SK-N-SH (cell line): ENCODE results near the gene RIN3. TPM values are rescaled to one million over a fixed set of nuclear protein-coding genes. Genes with fewer than 3 reads are reported as not detected.

Source experiments
- CTCF ChIA-PET: fragments of 300-600, 350-600 bp; formaldehyde crosslinking; extraction: SDS; loops from one replicate; lab custom pipeline; 2021; lab: Yijun Ruan, JAX
- POLR2A ChIA-PET: fragments of 350-600 bp; sonication (Branson Sonifier 250); formaldehyde crosslinking; extraction: SDS; loops from one replicate; lab custom pipeline; 2020; ENCODE audit warnings: antibody characterized with exemption, inconsistent platforms; lab: Yijun Ruan, JAX
- DNase-seq: peaks from one replicate; pipeline ENCODE4 v3.0.0; 2012
- H2AFZ ChIP-seq: fragments of 200-600 bp; sonication (generic); 2 replicates; pipeline ENCODE4 v1.8.1; 2016; ENCODE audit warnings: antibody characterized with exemption, mild to moderate bottlenecking, low read depth
- H3F3A ChIP-seq: fragments of 200-600 bp; sonication (generic); replicated peaks from 2 replicates; pipeline ENCODE3; 2016; ENCODE audit warnings: antibody characterized with exemption, mild to moderate bottlenecking; ENCODE audit not compliant: insufficient read depth
- H3K27ac ChIP-seq, 2 experiments: fragments of 200-500 bp in 1 of 2; fragments of 200-600 bp in 1 of 2; sonication (Bioruptor generic) in 1 of 2; sonication (generic), shearing (Covaris generic) in 1 of 2; 2 replicates each; pipeline versions ENCODE4 v1.5.1 to v1.6.1; 2014 to 2016; ENCODE audit warnings: low read depth in 2 of 2, inconsistent platforms in 1 of 2, low read length in 1 of 2, mild to moderate bottlenecking in 1 of 2, mixed read lengths in 1 of 2
- H3K27me3 ChIP-seq: fragments of 200-600 bp; sonication (generic), shearing (Covaris generic); 2 replicates; pipeline ENCODE4 v1.6.1; 2016; ENCODE audit warnings: mixed run types; ENCODE audit not compliant: insufficient read depth
- H3K36me3 ChIP-seq, 2 experiments: fragments of 200-500 bp in 1 of 2; fragments of 200-600 bp in 1 of 2; sonication (Bioruptor generic) in 1 of 2; sonication (generic) in 1 of 2; replicated peaks in 1 of 2; 2 replicates each; pipeline versions ENCODE3 to v1.5.1; 2014 to 2016; ENCODE audit warnings: low read length in 1 of 2, mild to moderate bottlenecking in 1 of 2; ENCODE audit not compliant: insufficient read depth in 2 of 2, control insufficient read depth in 1 of 2
- H3K4me1 ChIP-seq, 2 experiments: fragments of 200-500 bp in 1 of 2; fragments of 200-600 bp in 1 of 2; sonication (Bioruptor generic) in 1 of 2; sonication (generic), shearing (Covaris generic) in 1 of 2; 2 replicates each; pipeline versions ENCODE4 v1.5.1 to v1.6.1; 2014 to 2016; ENCODE audit warnings: low read depth in 1 of 2, low read length in 1 of 2, mixed run types in 1 of 2; ENCODE audit not compliant: insufficient read depth in 2 of 2, control insufficient read depth in 1 of 2
- H3K4me2 ChIP-seq: fragments of 200-600 bp; sonication (generic), shearing (Covaris generic); 2 replicates; pipeline ENCODE4 v1.6.1; 2017; ENCODE audit warnings: mixed run types
- H3K4me3 ChIP-seq, 2 experiments: fragments of 200-500 bp in 1 of 2; fragments of 200-600 bp in 1 of 2; sonication (Bioruptor generic) in 1 of 2; sonication (generic), shearing (Covaris generic) in 1 of 2; 2 replicates each; pipeline versions ENCODE4 v1.5.1 to v1.8.1; 2014 to 2016; ENCODE audit warnings: low read depth in 2 of 2, inconsistent platforms in 1 of 2, low read length in 1 of 2, mild to moderate bottlenecking in 1 of 2, mixed read lengths in 1 of 2, moderate library complexity in 1 of 2
- H3K79me2 ChIP-seq: fragments of 200-600 bp; sonication (generic); 2 replicates; pipeline ENCODE4 v1.8.1; 2017; ENCODE audit warnings: mild to moderate bottlenecking; ENCODE audit not compliant: insufficient read depth
- H3K9ac ChIP-seq: fragments of 200-600 bp; sonication (generic); 2 replicates; pipeline ENCODE4 v1.6.1; 2017; ENCODE audit warnings: mixed run types
- H3K9me2 ChIP-seq: fragments of 200-600 bp; sonication (generic); 2 replicates; pipeline ENCODE4 v1.6.1; 2017; ENCODE audit warnings: mixed run types
- H3K9me3 ChIP-seq: fragments of 200-600 bp; sonication (generic); 2 replicates; pipeline ENCODE4 v1.6.1; 2017; ENCODE audit warnings: mixed run types, mild to moderate bottlenecking, moderate library complexity
- H4K20me1 ChIP-seq: fragments of 200-600 bp; sonication (generic); 2 replicates; pipeline ENCODE4 v1.6.1; 2017; ENCODE audit warnings: mild to moderate bottlenecking, mixed run types; ENCODE audit not compliant: insufficient read depth
- CHD2 ChIP-seq: fragments of 150-350 bp; IDR thresholded peaks from 2 replicates; pipeline ENCODE4 v1.6.1; 2018; ENCODE audit warnings: low read length; ENCODE audit not compliant: partially characterized antibody
- CTCF ChIP-seq: fragments of 200-600 bp; sonication (generic); IDR thresholded peaks from 2 replicates; pipeline ENCODE4 v1.6.1; 2017; ENCODE audit warnings: antibody characterized with exemption, mild to moderate bottlenecking, moderate library complexity
- ELF1 ChIP-seq: IDR thresholded peaks from 2 replicates; pipeline ENCODE4 v1.4.0; 2012
- EZH2phosphoT487 ChIP-seq: fragments of 200-600 bp; sonication (generic); IDR thresholded peaks from 2 replicates; pipeline ENCODE4 v1.6.1; 2017; ENCODE audit warnings: low read depth, mixed run types, mild to moderate bottlenecking, antibody characterized with exemption, moderate library complexity, borderline replicate concordance
- FOSL2 ChIP-seq: IDR thresholded peaks from 2 replicates; pipeline ENCODE4 v1.4.0; 2012; ENCODE audit warnings: low read depth, mild to moderate bottlenecking, moderate library complexity, borderline replicate concordance
- IRF3 ChIP-seq: fragments of 150-350 bp; IDR thresholded peaks from 2 replicates; pipeline ENCODE4 v1.6.1; 2016; ENCODE audit warnings: mild to moderate bottlenecking, low read depth, low read length
- JUND ChIP-seq: IDR thresholded peaks from 2 replicates; pipeline ENCODE4 v1.4.0; 2012
- MAX ChIP-seq: IDR thresholded peaks from 2 replicates; pipeline ENCODE4 v1.4.0; 2012; ENCODE audit warnings: low read depth
- MEF2A ChIP-seq: IDR thresholded peaks from 2 replicates; pipeline ENCODE4 v1.4.0; 2012; ENCODE audit warnings: low read depth, borderline replicate concordance
- MXI1 ChIP-seq: IDR thresholded peaks from 2 replicates; pipeline ENCODE4 v1.6.1; 2012; ENCODE audit warnings: mild to moderate bottlenecking, low read depth, low read length, improper control_type of control experiment
- NFIC ChIP-seq: IDR thresholded peaks from 2 replicates; pipeline ENCODE4 v1.4.0; 2012; ENCODE audit warnings: borderline replicate concordance
- NRF1 ChIP-seq: IDR thresholded peaks from 2 replicates; pipeline ENCODE4 v1.6.1; 2012; ENCODE audit warnings: low read depth, mild to moderate bottlenecking, low read length
- PBX3 ChIP-seq: IDR thresholded peaks from 2 replicates; pipeline ENCODE4; 2012
- POLR2AphosphoS5 ChIP-seq: IDR thresholded peaks from 2 replicates; pipeline ENCODE4 v1.6.1; 2012; ENCODE audit warnings: low read depth, low read length
- RAD21 ChIP-seq: IDR thresholded peaks from 2 replicates; pipeline ENCODE4 v1.6.1; 2012; ENCODE audit warnings: mild to moderate bottlenecking, low read length
- RCOR1 ChIP-seq: fragments of 150-350 bp; IDR thresholded peaks from 2 replicates; pipeline ENCODE4 v1.6.1; 2017; ENCODE audit warnings: antibody characterized with exemption, low read length
- RFX5 ChIP-seq: IDR thresholded peaks from 2 replicates; pipeline ENCODE4 v1.6.1; 2012; ENCODE audit warnings: mild to moderate bottlenecking, improper control_type of control experiment, low read length
- RXRA ChIP-seq: IDR thresholded peaks from 2 replicates; pipeline ENCODE4 v1.4.0; 2012; ENCODE audit warnings: low read depth, mild to moderate bottlenecking, borderline replicate concordance
- SIN3A ChIP-seq: IDR thresholded peaks from 2 replicates; pipeline ENCODE4 v1.6.1; 2012; ENCODE audit warnings: low read depth, mild to moderate bottlenecking, low read length, moderate library complexity, borderline replicate concordance
- SMC3 ChIP-seq: IDR thresholded peaks from 2 replicates; pipeline ENCODE4 v1.6.1; 2012; ENCODE audit warnings: low read depth, low read length, improper control_type of control experiment
- TCF12 ChIP-seq: IDR thresholded peaks from 2 replicates; pipeline ENCODE4 v1.4.0; 2012
- TEAD4 ChIP-seq: IDR thresholded peaks from 2 replicates; pipeline ENCODE4 v1.4.0; 2012; ENCODE audit warnings: mild to moderate bottlenecking, borderline replicate concordance; ENCODE audit not compliant: insufficient read depth
- USF1 ChIP-seq: IDR thresholded peaks from 2 replicates; pipeline ENCODE4 v1.4.0; 2012; ENCODE audit warnings: low read depth, borderline replicate concordance
- USF2 ChIP-seq: fragments of 150-350 bp; IDR thresholded peaks from 2 replicates; pipeline ENCODE4 v1.6.1; 2017; ENCODE audit warnings: antibody characterized with exemption, low read length, low read depth, borderline replicate concordance
- YY1 ChIP-seq: IDR thresholded peaks from 2 replicates; pipeline ENCODE4 v1.4.0; 2012; ENCODE audit warnings: low read depth, mild to moderate bottlenecking
- WGBS: methylation state at CpG from one replicate; pipeline ENCODE4 v1.1.6; 2017; ENCODE audit warnings: low lambda C conversion rate; 5-methylcytosine and 5-hydroxymethylcytosine counted together
- polyA plus RNA-seq, 3 experiments: library from polyadenylated mRNA; depleted of rRNA; stranded (reverse); fragments of >200 nt; gene quantifications; 2 replicates each; pipeline ENCODE4 v1.2.3, GENCODE V29; 2012

RIN3 gene
- polyA plus RNA-seq, 1 of the 3 experiments (the other 2 are of a cell fraction), result 12.4 TPM

GRCh38 chr14:92469515-92469914 is 44.1 kb upstream of the RIN3 start:
- Histone ChIP-seq H3K27me3 (no peaks in the 10 kb centered on the region), H3K9ac (no peak overlapping the region), H3K27ac (peak overlapping the region in 1 of 2 experiments; percentile 53; a peak in 1 of 4 replicates), H2AFZ (no peak overlapping the region), H3K9me3 (no peaks in the 10 kb centered on the region), H3K4me3 (no peak overlapping the region), H4K20me1 (no peaks in the 10 kb centered on the region), H3K4me2 (no peak overlapping the region), H3K79me2 (no peaks in the 10 kb centered on the region), H3K4me1 (peaks cover 8 to 13% of the 10 kb centered on the region in 2 experiments), H3K36me3 (no peaks in the 10 kb centered on the region), H3K9me2 (no peaks in the 10 kb centered on the region), H3F3A (peaks cover 17% of the 10 kb centered on the region)
- ChIA-PET POLR2A (no interaction called here), CTCF (no interaction called here)
- DNase-seq, result no peak
- TF ChIP-seq SIN3A, result no peak
- WGBS, result 41% methylated on average over 2 of the region's 2 CpGs

- no peak for DNase-seq
- H3K4me2 ChIP-seq, result no peak overlapping the region
- WGBS, result 11% methylated on average over 3 of the region's 3 CpGs
- peaks cover 8 to 13% of the 10 kb centered on the region in 2 experiments for H3K4me1 ChIP-seq
- no peak overlapping the region for H2AFZ ChIP-seq
- no peaks in the 10 kb centered on the region for H3K9me3 ChIP-seq
- no peaks in the 10 kb centered on the region for H3K27me3 ChIP-seq
- no peaks in the 10 kb centered on the region for H3K9me2 ChIP-seq
- H3K36me3 ChIP-seq, result no peaks in the 10 kb centered on the region
- H4K20me1 ChIP-seq, result no peaks in the 10 kb centered on the region
- peaks cover 17% of the 10 kb centered on the region for H3F3A ChIP-seq
- no peaks in the 10 kb centered on the region for H3K79me2 ChIP-seq
- H3K4me3 ChIP-seq, result no peak overlapping the region
- ChIA-PET CTCF (interaction anchor here (0.6 kb wide), 1 partner anchor 120 kb away, joined by 3 read pairs; no protein-coding TSS in a partner anchor), POLR2A (no interaction called here)
- H3K27ac ChIP-seq, result peak overlapping the region; percentile 35 to 89; a peak in 3 of 4 replicates
- H3K9ac ChIP-seq, result no peak overlapping the region
- no peak for TF ChIP-seq CTCF
- no peak for TF ChIP-seq USF2
- no peak for TF ChIP-seq MXI1
- peak; percentile 95 for TF ChIP-seq POLR2AphosphoS5
- TF ChIP-seq CHD2, result no peak
- no peak for TF ChIP-seq FOSL2
- no peak for TF ChIP-seq NRF1
- peak; percentile 99 for TF ChIP-seq TCF12
- TF ChIP-seq RXRA, result peak; percentile 18; the same call in 1 of the 2 replicates
- no peak for TF ChIP-seq MEF2A
- TF ChIP-seq USF1, result no peak
- no peak for TF ChIP-seq RCOR1
- TF ChIP-seq RFX5, result no peak
- no peak for TF ChIP-seq ELF1
- TF ChIP-seq NFIC, result peak; percentile 64; the same call in 1 of the 2 replicates
- TF ChIP-seq TEAD4, result peak; percentile 85
- TF ChIP-seq RAD21, result no peak
- TF ChIP-seq PBX3, result peak; percentile 96
- TF ChIP-seq IRF3, result no peak
- 0 out of 2 replicates have a peak, but pooled peaks have one; percentile 18 for TF ChIP-seq MAX
- no peak for TF ChIP-seq EZH2phosphoT487
- TF ChIP-seq JUND, result peak; percentile 67
- TF ChIP-seq SMC3, result no peak
- no peak for TF ChIP-seq YY1
Observed at GRCh38 chr14:92470215-92470614, 43.4 kb upstream of the RIN3 start.
